H1 (cell line): ENCODE data around the gene DERL2. TPM values are rescaled to one million over a fixed set of nuclear protein-coding genes. Genes with fewer than 3 reads are reported as not detected.

Experiments used
- BRCA1 ChIP-seq: IDR thresholded peaks from 2 replicates; pipeline ENCODE4 v1.6.1; 2012; ENCODE audit warnings: low read depth, low read length, improper control_type of control experiment
- CHD2 ChIP-seq: IDR thresholded peaks from 2 replicates; pipeline ENCODE4 v1.6.1; 2012; ENCODE audit warnings: low read length, improper control_type of control experiment
- CHD7 ChIP-seq: fragments of 300-600 bp; sonication (generic); IDR thresholded peaks from 2 replicates; pipeline ENCODE4 v1.7.1; 2012; ENCODE audit warnings: low read length, moderate library complexity, mild to moderate bottlenecking, inconsistent platforms; ENCODE audit not compliant: insufficient replicate concordance
- E2F6 ChIP-seq: IDR thresholded peaks from 2 replicates; pipeline ENCODE4 v1.6.1; 2012; ENCODE audit warnings: inconsistent platforms
- POLR2AphosphoS5 ChIP-seq: IDR thresholded peaks from 2 replicates; pipeline ENCODE4 v1.6.1; 2011; ENCODE audit warnings: low read depth, low read length
- RAD21 ChIP-seq, 2 experiments: IDR thresholded peaks in 1 of 2; conservative IDR thresholded peaks in 1 of 2; 2 replicates each; pipeline ENCODE4 v1.6.1; 2011; ENCODE audit warnings: low read depth in 2 of 2, low read length in 2 of 2, improper control_type of control experiment in 1 of 2, inconsistent platforms in 1 of 2, mild to moderate bottlenecking in 1 of 2, moderate library complexity in 1 of 2
- RNF2 ChIP-seq: fragments of 200-900, 300-1000 bp; sonication (generic); IDR thresholded peaks from 2 replicates; pipeline ENCODE4 v1.7.1; 2016; ENCODE audit warnings: borderline replicate concordance, low read depth, mild to moderate bottlenecking, antibody characterized with exemption, low read length; ENCODE audit not compliant: poor library complexity, severe bottlenecking; ENCODE audit errors: missing control alignments
- SP2 ChIP-seq: IDR thresholded peaks from 2 replicates; pipeline ENCODE4 v1.6.1; 2012; ENCODE audit warnings: mild to moderate bottlenecking, low read length, inconsistent platforms
- SP4 ChIP-seq: IDR thresholded peaks from 2 replicates; pipeline ENCODE4 v1.6.1; 2012; ENCODE audit warnings: low read length, inconsistent platforms
- SRF ChIP-seq: IDR thresholded peaks from 2 replicates; pipeline ENCODE4 v1.6.1; 2011; ENCODE audit warnings: mild to moderate bottlenecking, low read depth, low read length, moderate library complexity
- YY1 ChIP-seq: IDR thresholded peaks from 2 replicates; pipeline ENCODE4 v1.6.1; 2011; ENCODE audit warnings: low read depth, mild to moderate bottlenecking, low read length
- polyA plus RNA-seq, 7 experiments: library from polyadenylated mRNA; depleted of rRNA in 3 of 7; stranded (reverse) in 5 of 7; unstranded in 2 of 7; fragments of >200 nt in 5 of 7; fragments of 200-250 nt in 2 of 7; gene quantifications; 1 replicate in 5 of 7; 2 replicates in 1 of 7; 4 replicates in 1 of 7; pipeline versions ENCODE4 v1.2.1 to v1.2.3, GENCODE V29; 2011 to 2013; ENCODE audit warnings: missing spikeins in 2 of 7, mixed read lengths in 2 of 7
- total RNA-seq: library from RNA; stranded (reverse); fragmentation: NEBNext Ultra II Directional; extraction: Animal tissue kit (Norgen Biotek cat#: 25700); gene quantifications from 2 replicates; pipeline ENCODE4 v1.2.1, GENCODE V29; 2021

DERL2 gene
- total and polyA plus RNA-seq, 2 of the 8 experiments (the other 6 are each of a cell fraction or from before 2014, with no cell fraction given): 55.3 to 58.4 TPM

GRCh38 chr17:5531085-5531418 is 45.1 kb upstream of the DERL2 start (continued):
- TF ChIP-seq CHD7 (no peak), POLR2AphosphoS5 (no peak), SP2 (no peak), SRF (no peak), E2F6 (no peak), YY1 (no peak), CHD2 (no peak), SP4 (no peak), RAD21 (IDR thresholded peaks at IDR 0.05 in 1 of 2, conservative IDR thresholded peaks at IDR 0.05 in 1 of 2; ENCODE audit: low read depth in 2 of 2, low read length in 2 of 2) (no peak), RNF2 (no peak), BRCA1 (no peak)
